Hypothalamus (tissue), 51 donors: Measurements from ENCODE around the gene PEAR1.

Source experiments
- DNase-seq, 51 donors: peaks; one replicate each; lab custom pipeline; 2025; lab: John Stamatoyannopoulos, UW

The PEAR1 gene

GRCh38 chr1:156951371-156951770, 57.9 kb downstream of the PEAR1 start:
- DNase-seq = no peak

GRCh38 chr1:156953571-156953970, 60.1 kb downstream of the PEAR1 start:
- DNase-seq = no peak

- no peak for DNase-seq
Observed at GRCh38 chr1:156956333-156956732, 62.8 kb downstream of the PEAR1 start.

- no peak for DNase-seq
Observed at GRCh38 chr1:156957634-156958033, 64.1 kb downstream of the PEAR1 start.

GRCh38 chr1:156958247-156958714, 64.8 kb downstream of the PEAR1 start:
- no peak for DNase-seq

GRCh38 chr1:156959414-156959813, 65.9 kb downstream of the PEAR1 start:
- DNase-seq = no peak

GRCh38 chr1:156959925-156960324, 66.4 kb downstream of the PEAR1 start:
- DNase-seq = no peak

- DNase-seq = no peak
Observed at GRCh38 chr1:156961709-156962108, 68.2 kb downstream of the PEAR1 start.

- DNase-seq = no peak
Observed at GRCh38 chr1:156963621-156964020, 70.1 kb downstream of the PEAR1 start.

- no peak for DNase-seq
Observed at GRCh38 chr1:156964441-156964840, 70.9 kb downstream of the PEAR1 start.
